Central memory CD8-positive, alpha-beta T cell (primary cell): ENCODE results near the gene PPME1.

Experiments
- ATAC-seq: fragments of 150-1000 bp; cut with Tn5 transposase; replicated peaks from 2 replicates; pipeline ENCODE4 v1.10.0; 2022; ENCODE audit warnings: mild to moderate bottlenecking, moderate FRiP score, moderate number of reproducible peaks; ENCODE audit not compliant: poor library complexity, severe bottlenecking; ENCODE audit errors: extremely low read depth
- DNase-seq, 2 donors: peaks; one replicate each; pipeline ENCODE4 v3.0.0; 2021; ENCODE audit warnings: low spot score in 2 of 2
- H3K27ac Mint-ChIP-seq: one replicate; pipeline ENCODE4 v1.8.0; 2022; ENCODE audit warnings: low read depth, mild to moderate bottlenecking, moderate library complexity, mixed read lengths
- H3K27me3 Mint-ChIP-seq: one replicate; pipeline ENCODE4 v1.8.0; 2022; ENCODE audit warnings: mixed read lengths
- H3K36me3 Mint-ChIP-seq: one replicate; pipeline ENCODE4 v1.8.0; 2022; ENCODE audit warnings: mild to moderate bottlenecking, moderate library complexity, mixed read lengths; ENCODE audit not compliant: insufficient read depth
- H3K4me1 Mint-ChIP-seq: one replicate; pipeline ENCODE4 v1.8.0; 2022; ENCODE audit warnings: mixed read lengths
- H3K4me3 Mint-ChIP-seq: one replicate; pipeline ENCODE4 v1.8.0; 2022; ENCODE audit warnings: mild to moderate bottlenecking, moderate library complexity, mixed read lengths
- H3K9me3 Mint-ChIP-seq: one replicate; pipeline ENCODE4 v1.8.0; 2022; ENCODE audit warnings: mixed read lengths

Gene PPME1

DNA sequence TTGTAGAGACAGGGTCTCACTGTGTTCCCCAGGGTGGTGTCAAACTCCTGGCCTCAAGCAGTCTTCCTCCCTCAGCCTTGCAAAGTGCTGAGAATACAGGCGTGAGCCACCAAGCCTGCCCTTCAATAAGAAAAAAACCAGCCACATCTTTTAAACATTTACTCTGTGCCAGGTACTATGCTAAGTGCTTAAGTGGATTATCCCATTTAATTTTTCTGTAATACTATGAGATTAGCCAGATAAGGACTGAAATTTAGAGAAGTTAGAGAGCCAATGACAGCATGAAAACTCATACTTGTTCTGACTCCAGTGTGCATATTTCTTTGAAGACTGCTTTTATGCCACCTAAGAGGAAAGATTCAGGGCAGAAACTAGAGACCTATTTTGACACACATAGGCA, 35.7 kb downstream of the PPME1 start:
- Mint-ChIP-seq H3K9me3 (no peaks in the 10 kb centered on the region), H3K4me1 (no peaks in the 10 kb centered on the region), H3K27ac (no peak overlapping the region), H3K4me3 (no peak overlapping the region), H3K27me3 (no peaks in the 10 kb centered on the region), H3K36me3 (peaks cover 12% of the 10 kb centered on the region)
- ATAC-seq = no peak
- DNase-seq = no peak

DNA sequence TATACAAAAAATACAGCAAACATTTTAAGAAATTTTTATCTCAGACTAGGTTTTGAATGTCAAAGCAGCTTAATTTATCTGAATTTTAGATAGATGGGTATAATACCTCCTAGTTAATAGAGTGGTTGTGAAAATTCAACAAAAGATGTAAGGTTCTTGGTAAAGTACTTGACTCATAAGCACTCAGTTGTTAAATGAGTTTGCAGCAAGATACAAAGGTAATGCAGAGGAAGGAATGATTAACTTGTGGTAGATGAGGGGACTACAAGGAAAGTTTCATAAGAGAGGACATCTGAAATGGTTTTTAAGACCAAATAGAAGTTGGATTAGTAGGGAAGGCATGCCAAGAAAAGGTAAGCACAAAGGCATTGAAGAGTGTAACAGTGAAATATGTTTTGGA, 37.4 kb downstream of the PPME1 start:
- Mint-ChIP-seq H3K4me1 (no peaks in the 10 kb centered on the region), H3K27ac (no peak overlapping the region), H3K36me3 (peaks cover 12% of the 10 kb centered on the region), H3K4me3 (no peak overlapping the region), H3K27me3 (no peaks in the 10 kb centered on the region), H3K9me3 (no peaks in the 10 kb centered on the region)
- DNase-seq (no peak), ATAC-seq (no peak)

- H3K27ac Mint-ChIP-seq = no peak overlapping the region
- no peaks in the 10 kb centered on the region for H3K4me1 Mint-ChIP-seq
- DNase-seq (no peak), ATAC-seq (no peak)
- peaks cover 5% of the 10 kb centered on the region for H3K36me3 Mint-ChIP-seq
- H3K9me3 Mint-ChIP-seq = no peaks in the 10 kb centered on the region
- H3K27me3 Mint-ChIP-seq = no peaks in the 10 kb centered on the region
- no peak overlapping the region for H3K4me3 Mint-ChIP-seq
These were observed 41.4 kb downstream of the PPME1 start for GRCh38 chr11:74212533-74212932.

- H3K9me3 Mint-ChIP-seq = no peaks in the 10 kb centered on the region
- no peak for ATAC-seq
- DNase-seq = no peak
- no peaks in the 10 kb centered on the region for H3K27me3 Mint-ChIP-seq
- H3K27ac Mint-ChIP-seq = no peak overlapping the region
- no peaks in the 10 kb centered on the region for H3K4me1 Mint-ChIP-seq
- no peak overlapping the region for H3K4me3 Mint-ChIP-seq
- peaks cover 2% of the 10 kb centered on the region for H3K36me3 Mint-ChIP-seq
These were observed 49.3 kb downstream of the PPME1 start for GRCh38 chr11:74220376-74220775.

DNA sequence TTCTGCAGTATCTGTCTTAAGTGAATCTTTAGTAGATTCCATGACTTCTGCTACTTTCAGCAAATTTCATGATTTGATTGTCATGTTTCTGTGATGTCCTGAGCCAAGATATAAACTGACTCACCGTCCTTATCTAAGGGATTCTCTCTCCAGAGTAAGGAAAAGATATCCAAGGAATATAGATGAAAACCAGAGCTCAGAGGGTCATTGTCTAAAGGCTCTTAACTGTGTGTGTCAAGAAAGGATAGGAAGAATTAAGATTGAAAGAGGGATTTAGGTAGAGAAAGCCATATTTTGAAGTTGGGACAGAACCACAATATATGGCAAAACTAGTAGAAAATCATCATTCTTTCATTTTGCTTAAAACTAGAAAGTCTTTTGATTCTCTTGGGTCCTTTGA, 50.7 kb downstream of the PPME1 start:
- Mint-ChIP-seq H3K27ac (no peak overlapping the region), H3K9me3 (no peaks in the 10 kb centered on the region), H3K4me3 (no peak overlapping the region), H3K36me3 (no peaks in the 10 kb centered on the region), H3K27me3 (no peaks in the 10 kb centered on the region), H3K4me1 (no peaks in the 10 kb centered on the region)
- no peak for DNase-seq
- ATAC-seq = no peak

- H3K4me3 Mint-ChIP-seq = no peak overlapping the region
- no peaks in the 10 kb centered on the region for H3K9me3 Mint-ChIP-seq
- no peak overlapping the region for H3K27ac Mint-ChIP-seq
- peaks cover 5% of the 10 kb centered on the region for H3K4me1 Mint-ChIP-seq
- H3K27me3 Mint-ChIP-seq = no peaks in the 10 kb centered on the region
- no peak for ATAC-seq
- no peak for DNase-seq
- H3K36me3 Mint-ChIP-seq = no peaks in the 10 kb centered on the region
These were observed 54.5 kb downstream of the PPME1 start for GRCh38 chr11:74225565-74225964.

GRCh38 chr11:74226907-74227306, 55.8 kb downstream of the PPME1 start:
- ATAC-seq (no peak), DNase-seq (no peak)
- no peaks in the 10 kb centered on the region for H3K9me3 Mint-ChIP-seq
- peaks cover 2% of the 10 kb centered on the region for H3K36me3 Mint-ChIP-seq
- H3K4me1 Mint-ChIP-seq = peaks cover 7% of the 10 kb centered on the region
- no peak overlapping the region for H3K4me3 Mint-ChIP-seq
- no peaks in the 10 kb centered on the region for H3K27me3 Mint-ChIP-seq
- peak overlapping the region; percentile 42 for H3K27ac Mint-ChIP-seq

DNA sequence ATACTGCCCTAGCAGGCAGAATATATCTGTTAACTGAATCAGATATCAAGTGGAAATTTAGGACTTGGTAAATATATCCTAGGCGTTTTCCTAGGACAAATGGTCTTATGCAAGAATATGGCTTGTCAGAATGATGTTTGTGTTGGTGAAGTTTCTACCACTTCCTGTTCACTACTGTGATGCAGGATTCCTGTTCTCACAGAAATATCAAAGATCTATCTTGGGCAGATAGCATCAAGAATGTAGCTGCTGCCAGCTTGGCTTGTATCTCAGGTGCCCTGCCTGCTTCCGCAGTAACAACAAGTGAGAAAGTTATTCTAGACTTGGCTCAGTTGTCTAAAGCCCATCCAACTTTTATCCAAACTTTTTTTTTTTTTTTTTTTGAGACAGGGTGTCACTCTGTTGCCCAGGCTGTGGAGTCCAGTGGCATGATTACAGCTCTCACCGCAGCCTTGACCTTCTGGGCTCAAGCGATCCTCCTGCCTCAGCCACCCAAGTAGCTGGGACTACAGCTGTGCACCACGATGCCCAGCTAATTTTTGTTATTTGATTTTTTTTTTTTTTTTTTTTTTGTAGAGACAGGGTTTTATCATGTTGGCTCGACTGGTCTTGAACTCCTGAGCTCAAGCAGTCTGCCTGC, 61.3 kb downstream of the PPME1 start:
- no peak for DNase-seq
- ATAC-seq = peak; percentile 77
- no peak overlapping the region for H3K4me3 Mint-ChIP-seq
- H3K36me3 Mint-ChIP-seq = peaks cover 7% of the 10 kb centered on the region
- no peaks in the 10 kb centered on the region for H3K27me3 Mint-ChIP-seq
- H3K9me3 Mint-ChIP-seq = no peaks in the 10 kb centered on the region
- peak overlapping the region; percentile 16 for H3K27ac Mint-ChIP-seq
- H3K4me1 Mint-ChIP-seq = peaks cover 12% of the 10 kb centered on the region

- DNase-seq = no peak
- Mint-ChIP-seq H3K4me1 (peaks cover 11% of the 10 kb centered on the region), H3K27ac (no peak overlapping the region), H3K36me3 (peaks cover 8% of the 10 kb centered on the region), H3K27me3 (no peaks in the 10 kb centered on the region), H3K9me3 (no peaks in the 10 kb centered on the region), H3K4me3 (no peak overlapping the region)
- ATAC-seq = no peak
These were observed 62.6 kb downstream of the PPME1 start for GRCh38 chr11:74233683-74234082.

DNA sequence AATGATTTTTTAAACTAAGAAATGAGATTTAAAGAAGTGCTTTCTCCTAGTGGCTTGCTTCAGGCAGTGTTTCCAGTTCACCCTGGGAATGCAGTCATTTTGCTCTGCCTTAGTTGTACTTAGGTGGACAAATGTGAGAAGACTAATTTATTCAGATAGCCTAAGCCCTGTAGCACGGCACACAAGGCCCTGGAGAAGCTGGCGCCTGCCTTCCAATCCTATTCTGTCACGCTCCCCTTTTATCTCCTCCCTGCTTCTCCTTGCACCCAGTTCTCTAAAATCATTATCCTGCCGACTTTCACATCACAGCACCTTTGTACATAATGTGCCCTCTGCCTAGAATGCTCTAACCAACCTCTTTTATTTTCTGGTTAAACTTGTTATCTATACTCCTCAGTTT, 64.0 kb downstream of the PPME1 start:
- peaks cover 16% of the 10 kb centered on the region for H3K36me3 Mint-ChIP-seq
- H3K27me3 Mint-ChIP-seq = no peaks in the 10 kb centered on the region
- no peaks in the 10 kb centered on the region for H3K9me3 Mint-ChIP-seq
- no peak overlapping the region for H3K27ac Mint-ChIP-seq
- peaks cover 7% of the 10 kb centered on the region for H3K4me1 Mint-ChIP-seq
- H3K4me3 Mint-ChIP-seq = no peak overlapping the region
- ATAC-seq (no peak), DNase-seq (no peak)

DNA sequence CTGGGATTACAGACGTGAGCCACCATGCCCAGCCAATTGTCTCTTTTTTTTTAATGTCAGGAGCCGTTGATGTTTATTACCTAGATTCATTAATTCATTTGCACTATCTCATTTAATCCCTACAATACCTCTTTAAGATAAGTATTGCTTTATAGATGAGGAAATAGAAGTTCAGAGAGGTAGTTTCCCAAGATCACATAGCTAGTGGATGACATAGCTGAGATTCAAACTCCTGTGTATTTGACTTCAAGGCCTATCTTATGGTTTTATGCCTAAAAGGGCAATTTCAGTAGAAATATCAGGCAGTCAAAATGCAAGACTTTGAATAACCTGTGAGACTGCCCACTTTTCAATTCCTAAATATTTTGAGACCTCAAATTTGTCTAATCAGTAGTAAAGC, 66.5 kb downstream of the PPME1 start:
- Mint-ChIP-seq H3K36me3 (peaks cover 18% of the 10 kb centered on the region), H3K4me1 (no peaks in the 10 kb centered on the region), H3K27ac (no peak overlapping the region), H3K4me3 (no peak overlapping the region), H3K9me3 (no peaks in the 10 kb centered on the region), H3K27me3 (no peaks in the 10 kb centered on the region)
- DNase-seq (no peak), ATAC-seq (no peak)

DNA sequence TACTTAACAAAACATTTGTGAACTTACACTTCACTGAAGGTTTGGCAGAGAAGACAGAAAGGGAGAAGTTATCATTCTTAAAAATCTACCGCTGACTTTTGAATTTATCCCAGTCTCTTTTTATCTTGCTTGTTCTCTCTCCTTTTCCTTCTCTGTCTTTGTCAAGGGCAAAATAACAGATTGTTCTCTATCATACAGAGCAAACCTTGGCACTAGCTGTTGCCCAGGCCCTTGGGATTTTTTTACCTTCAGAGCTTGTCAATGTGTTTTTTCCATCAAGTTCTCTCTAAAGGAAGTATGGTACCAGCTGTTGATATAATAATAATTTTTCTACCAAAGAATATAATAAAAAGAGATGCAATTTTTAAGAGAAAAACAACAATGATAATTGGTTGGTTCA, 67.2 kb downstream of the PPME1 start:
- DNase-seq = no peak
- no peaks in the 10 kb centered on the region for H3K27me3 Mint-ChIP-seq
- no peak overlapping the region for H3K27ac Mint-ChIP-seq
- ATAC-seq = no peak
- no peak overlapping the region for H3K4me3 Mint-ChIP-seq
- H3K4me1 Mint-ChIP-seq = no peaks in the 10 kb centered on the region
- no peaks in the 10 kb centered on the region for H3K9me3 Mint-ChIP-seq
- peaks cover 18% of the 10 kb centered on the region for H3K36me3 Mint-ChIP-seq

GRCh38 chr11:74248469-74248868, 77.4 kb downstream of the PPME1 start:
- no peak for ATAC-seq
- H3K9me3 Mint-ChIP-seq = no peaks in the 10 kb centered on the region
- no peak overlapping the region for H3K4me3 Mint-ChIP-seq
- no peak for DNase-seq
- peaks cover 21% of the 10 kb centered on the region for H3K36me3 Mint-ChIP-seq
- no peaks in the 10 kb centered on the region for H3K4me1 Mint-ChIP-seq
- no peaks in the 10 kb centered on the region for H3K27me3 Mint-ChIP-seq
- H3K27ac Mint-ChIP-seq = no peak overlapping the region

DNA sequence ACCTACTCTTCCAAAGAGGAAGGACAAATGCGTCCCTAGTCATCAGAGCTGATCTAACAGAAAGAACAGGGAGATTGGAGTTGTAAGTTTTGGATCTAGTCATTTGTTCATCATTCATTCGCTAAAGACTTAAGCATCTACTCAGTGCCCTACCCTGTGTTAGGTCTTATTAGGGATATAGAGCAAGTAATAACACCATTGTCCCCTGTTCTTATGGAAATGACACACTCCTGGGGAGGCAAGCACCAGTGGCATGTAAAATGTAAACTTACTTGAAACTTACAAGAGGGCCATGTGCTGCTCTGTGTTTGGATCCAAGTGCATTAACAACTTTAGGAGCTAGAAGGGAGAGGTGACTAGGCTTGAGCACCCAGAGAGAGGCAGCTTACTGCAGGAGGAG, 78.4 kb downstream of the PPME1 start:
- Mint-ChIP-seq H3K4me1 (no peaks in the 10 kb centered on the region), H3K27me3 (no peaks in the 10 kb centered on the region), H3K36me3 (peaks cover 25% of the 10 kb centered on the region), H3K27ac (no peak overlapping the region), H3K9me3 (no peaks in the 10 kb centered on the region), H3K4me3 (no peak overlapping the region)
- ATAC-seq (no peak), DNase-seq (no peak)
